Trophoblast cell (in vitro differentiated cells and primary cell): Measurements from ENCODE around the gene FARP2.

Source experiments
- DNase-seq, 2 donors: peaks; one replicate each; pipeline ENCODE4 v3.0.0-alpha.2; 2016
- H2AFZ ChIP-seq: 2 replicates; pipeline ENCODE4 v1.6.1; 2013; ENCODE audit warnings: low read length, moderate library complexity, mild to moderate bottlenecking; ENCODE audit not compliant: insufficient read depth, poor library complexity
- H2AK5ac ChIP-seq: 2 replicates; pipeline ENCODE4 v1.6.1; 2013; ENCODE audit warnings: mild to moderate bottlenecking, low read length
- H2BK120ac ChIP-seq: 2 replicates; pipeline ENCODE4 v1.6.1; 2013; ENCODE audit warnings: low read length, mild to moderate bottlenecking, moderate library complexity; ENCODE audit not compliant: insufficient read depth, poor library complexity
- H2BK12ac ChIP-seq: 2 replicates; pipeline ENCODE4 v1.6.1; 2013; ENCODE audit warnings: mild to moderate bottlenecking, low read length, moderate library complexity
- H2BK5ac ChIP-seq: 2 replicates; pipeline ENCODE4 v1.6.1; 2013; ENCODE audit warnings: low read length, low read depth, moderate library complexity, mild to moderate bottlenecking; ENCODE audit not compliant: poor library complexity
- H3K14ac ChIP-seq: 2 replicates; pipeline ENCODE4 v1.6.1; 2013; ENCODE audit warnings: mild to moderate bottlenecking, low read length
- H3K18ac ChIP-seq: 2 replicates; pipeline ENCODE4 v1.6.1; 2013; ENCODE audit warnings: mild to moderate bottlenecking, low read length
- H3K23ac ChIP-seq: 2 replicates; pipeline ENCODE4 v1.6.1; 2013; ENCODE audit warnings: low read length
- H3K27ac ChIP-seq: 2 replicates; pipeline ENCODE4 v1.5.1; 2013; ENCODE audit warnings: low read depth, mild to moderate bottlenecking, inconsistent platforms, low read length, moderate library complexity
- H3K27me3 ChIP-seq: 2 replicates; pipeline ENCODE4 v1.6.1; 2013; ENCODE audit warnings: inconsistent platforms, mild to moderate bottlenecking, low read length, moderate library complexity; ENCODE audit not compliant: insufficient read depth
- H3K36me3 ChIP-seq, 2 experiments: 1 replicate in 1 of 2; 2 replicates in 1 of 2; pipeline ENCODE4 v1.6.1; 2013; ENCODE audit warnings: low read length in 2 of 2, mild to moderate bottlenecking in 2 of 2, moderate library complexity in 1 of 2; ENCODE audit not compliant: insufficient read depth in 2 of 2, control insufficient read depth in 1 of 2
- H3K4ac ChIP-seq: 2 replicates; pipeline ENCODE4 v1.6.1; 2013; ENCODE audit warnings: low read depth, mild to moderate bottlenecking, low read length, moderate library complexity
- H3K4me1 ChIP-seq, 2 experiments: 1 replicate in 1 of 2; 2 replicates in 1 of 2; pipeline ENCODE4 v1.6.1; 2013; ENCODE audit warnings: low read length in 2 of 2, mild to moderate bottlenecking in 2 of 2, moderate library complexity in 1 of 2; ENCODE audit not compliant: insufficient read depth in 2 of 2, control insufficient read depth in 1 of 2
- H3K4me2 ChIP-seq: 2 replicates; pipeline ENCODE4 v1.6.1; 2013; ENCODE audit warnings: inconsistent platforms, mild to moderate bottlenecking, low read length, moderate library complexity
- H3K4me3 ChIP-seq: 2 replicates; pipeline ENCODE4 v1.5.1; 2013; ENCODE audit warnings: mild to moderate bottlenecking, low read depth, low read length, inconsistent platforms
- H3K79me1 ChIP-seq: one replicate; pipeline ENCODE4 v1.6.1; 2013; ENCODE audit warnings: low read length
- H3K79me2 ChIP-seq: 2 replicates; pipeline ENCODE4 v1.6.1; 2013; ENCODE audit warnings: low read length, mild to moderate bottlenecking; ENCODE audit not compliant: control insufficient read depth, insufficient read depth, poor library complexity
- H3K9ac ChIP-seq: 2 replicates; pipeline ENCODE4 v1.6.1; 2013; ENCODE audit warnings: mild to moderate bottlenecking, low read length
- H3K9me3 ChIP-seq: 2 replicates; pipeline ENCODE4 v1.6.1; 2013; ENCODE audit warnings: low read depth, mild to moderate bottlenecking, control low read depth, inconsistent platforms, low read length; ENCODE audit not compliant: insufficient read depth
- H4K12ac ChIP-seq: 2 replicates; pipeline ENCODE4 v1.6.1; 2013; ENCODE audit warnings: low read depth, mild to moderate bottlenecking, low read length, moderate library complexity
- H4K8ac ChIP-seq: 2 replicates; pipeline ENCODE4 v1.6.1; 2013; ENCODE audit warnings: low read depth, mild to moderate bottlenecking, low read length, moderate library complexity
- H4K91ac ChIP-seq: one replicate; pipeline ENCODE4 v1.6.1; 2013; ENCODE audit warnings: low read depth, mild to moderate bottlenecking, low read length, moderate library complexity
- WGBS: extraction: QIAGEN DNeasy Blood & Tissue Kit; methylation state at CpG from one replicate; pipeline ENCODE4 v1.1.7; 2013; ENCODE audit warnings: missing lambda C conversion rate; ENCODE audit not compliant: insufficient read length, insufficient coverage; ENCODE audit errors: extremely low coverage; 5-methylcytosine and 5-hydroxymethylcytosine counted together

The FARP2 gene

DNA sequence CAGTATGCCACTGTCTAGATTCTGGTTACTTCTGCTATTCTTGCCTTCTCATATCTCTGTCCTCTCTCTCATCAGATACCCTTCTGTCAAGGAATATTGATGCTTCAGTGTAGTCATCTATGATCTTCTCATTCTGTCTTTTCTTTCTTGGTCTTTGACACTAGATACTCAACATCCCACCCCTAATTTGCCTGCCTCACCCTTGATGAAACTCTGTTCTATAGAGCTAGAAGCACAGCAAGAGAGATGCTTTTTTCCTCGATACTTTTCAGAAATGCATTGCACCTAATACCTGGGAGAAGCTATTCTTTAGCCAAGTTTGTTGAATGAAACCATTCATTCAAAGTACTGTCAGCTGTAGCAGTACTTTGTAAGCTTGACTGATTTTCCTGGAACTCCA lies 30.8 kb upstream of the FARP2 start:
- H4K8ac ChIP-seq, result no peak overlapping the region
- H4K91ac ChIP-seq, result no peak overlapping the region
- no peak overlapping the region for H3K14ac ChIP-seq
- no peak for DNase-seq
- no peak overlapping the region for H3K4me3 ChIP-seq
- H3K9ac ChIP-seq, result no peak overlapping the region
- H3K4ac ChIP-seq, result peak overlapping the region; percentile 62
- no peak overlapping the region for H3K18ac ChIP-seq
- no peaks in the 10 kb centered on the region for H3K9me3 ChIP-seq
- H3K36me3 ChIP-seq, result peaks cover 28 to 31% of the 10 kb centered on the region in 2 experiments
- peaks cover 8% of the 10 kb centered on the region for H3K79me2 ChIP-seq
- no peaks in the 10 kb centered on the region for H3K79me1 ChIP-seq
- H3K23ac ChIP-seq, result no peak overlapping the region
- H2BK120ac ChIP-seq, result no peak overlapping the region
- no peak overlapping the region for H2AFZ ChIP-seq
- no peaks in the 10 kb centered on the region for H3K27me3 ChIP-seq
- no peak overlapping the region for H4K12ac ChIP-seq
- no peak overlapping the region for H3K4me2 ChIP-seq
- no peak overlapping the region for H2AK5ac ChIP-seq
- no peak overlapping the region for H2BK12ac ChIP-seq
- H2BK5ac ChIP-seq, result no peak overlapping the region
- WGBS, result no CpG with 5 or more reads among the region's 1 CpG
- H3K27ac ChIP-seq, result no peak overlapping the region
- H3K4me1 ChIP-seq, result no peaks in the 10 kb centered on the region

DNA sequence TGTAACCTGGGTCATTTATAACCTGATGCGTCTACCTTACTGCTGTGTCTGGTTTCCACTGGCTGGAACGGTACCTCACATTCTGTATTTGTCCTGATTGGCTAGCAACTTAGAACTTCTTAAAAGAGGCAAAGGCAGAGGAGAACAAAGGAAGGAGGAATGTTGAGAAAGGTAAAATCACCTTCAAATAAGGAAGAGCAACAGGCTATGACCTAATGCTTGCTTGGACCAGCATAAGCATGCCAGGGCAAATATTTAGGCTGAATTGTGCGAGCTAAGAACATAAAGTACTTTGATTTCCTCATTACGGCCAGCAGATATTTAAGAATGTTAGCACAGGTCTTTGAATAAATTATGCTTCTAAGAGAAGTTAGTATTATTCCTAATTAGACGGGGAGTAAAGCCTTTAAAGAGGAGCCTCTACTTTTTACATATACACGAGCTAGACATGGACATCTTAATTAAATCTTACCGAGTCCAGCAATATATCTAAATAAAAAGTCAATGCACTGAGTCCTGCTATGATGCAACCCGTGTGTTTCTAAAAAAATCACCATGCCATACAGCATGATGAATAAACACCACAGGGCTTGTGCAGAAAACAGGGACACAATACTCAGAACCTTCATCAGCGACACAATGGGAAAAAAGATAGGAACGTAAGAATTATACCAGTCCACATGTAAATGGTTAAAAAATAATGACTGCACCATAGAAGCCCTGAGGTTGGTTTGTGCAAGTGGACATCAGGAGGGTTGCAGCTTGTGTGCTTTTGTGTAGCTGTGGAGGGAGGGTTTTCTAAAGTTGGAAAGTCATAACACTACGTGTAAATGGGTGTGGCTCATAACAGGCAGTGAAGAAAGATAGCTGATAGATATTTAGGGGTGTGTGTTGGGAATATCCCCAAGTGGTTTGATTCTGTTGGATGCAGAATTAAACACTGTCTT lies 26.1 kb upstream of the FARP2 start:
- no peak overlapping the region for H3K23ac ChIP-seq
- H2BK120ac ChIP-seq, result no peak overlapping the region
- H2BK12ac ChIP-seq, result no peak overlapping the region
- peak overlapping the region; percentile 62 for H3K4ac ChIP-seq
- H3K27me3 ChIP-seq, result no peaks in the 10 kb centered on the region
- H3K4me3 ChIP-seq, result no peak overlapping the region
- no peak overlapping the region for H2AFZ ChIP-seq
- no peak overlapping the region for H4K12ac ChIP-seq
- H3K9ac ChIP-seq, result no peak overlapping the region
- H2AK5ac ChIP-seq, result no peak overlapping the region
- H3K79me2 ChIP-seq, result no peaks in the 10 kb centered on the region
- H3K27ac ChIP-seq, result no peak overlapping the region
- H4K8ac ChIP-seq, result no peak overlapping the region
- no peak overlapping the region for H3K18ac ChIP-seq
- no CpG with 5 or more reads among the region's 11 CpGs for WGBS
- H3K4me1 ChIP-seq, result no peaks in the 10 kb centered on the region
- H2BK5ac ChIP-seq, result no peak overlapping the region
- no peaks in the 10 kb centered on the region for H3K79me1 ChIP-seq
- peaks cover 29 to 45% of the 10 kb centered on the region in 2 experiments for H3K36me3 ChIP-seq
- H3K9me3 ChIP-seq, result no peaks in the 10 kb centered on the region
- H3K14ac ChIP-seq, result no peak overlapping the region
- H4K91ac ChIP-seq, result no peak overlapping the region
- DNase-seq, result no peak
- no peak overlapping the region for H3K4me2 ChIP-seq

DNA sequence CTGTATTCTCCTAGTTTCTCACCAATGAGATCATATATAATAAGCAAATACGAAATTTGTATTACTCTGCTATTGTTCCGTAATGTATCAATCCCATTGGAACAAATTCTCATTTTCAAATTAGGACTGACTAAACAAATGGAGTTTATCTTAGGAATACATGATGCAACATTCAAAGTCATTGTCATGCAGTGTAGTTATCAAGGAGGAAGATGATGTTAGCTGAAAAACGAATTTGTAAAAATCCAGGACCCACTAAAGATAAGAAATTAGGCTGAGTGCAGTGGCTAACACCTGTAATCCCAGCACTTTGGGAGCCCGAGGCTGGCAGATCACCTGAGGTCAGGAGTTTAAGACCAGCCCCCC lies 25.5 kb upstream of the FARP2 start:
- no peaks in the 10 kb centered on the region for H3K79me2 ChIP-seq
- WGBS, result no CpG with 5 or more reads among the region's 4 CpGs
- no peak overlapping the region for H2BK5ac ChIP-seq
- no peak overlapping the region for H3K9ac ChIP-seq
- no peak overlapping the region for H4K12ac ChIP-seq
- H4K91ac ChIP-seq, result no peak overlapping the region
- no peak overlapping the region for H2BK120ac ChIP-seq
- no peak overlapping the region for H2BK12ac ChIP-seq
- H3K14ac ChIP-seq, result no peak overlapping the region
- no peak overlapping the region for H2AFZ ChIP-seq
- H3K4ac ChIP-seq, result no peak overlapping the region
- H3K36me3 ChIP-seq, result peaks cover 29 to 49% of the 10 kb centered on the region in 2 experiments
- DNase-seq, result no peak
- no peaks in the 10 kb centered on the region for H3K27me3 ChIP-seq
- H3K9me3 ChIP-seq, result no peaks in the 10 kb centered on the region
- H3K27ac ChIP-seq, result no peak overlapping the region
- no peak overlapping the region for H3K4me2 ChIP-seq
- no peak overlapping the region for H3K4me3 ChIP-seq
- H3K79me1 ChIP-seq, result no peaks in the 10 kb centered on the region
- H3K18ac ChIP-seq, result no peak overlapping the region
- no peak overlapping the region for H3K23ac ChIP-seq
- no peaks in the 10 kb centered on the region for H3K4me1 ChIP-seq
- H2AK5ac ChIP-seq, result no peak overlapping the region
- H4K8ac ChIP-seq, result no peak overlapping the region

DNA sequence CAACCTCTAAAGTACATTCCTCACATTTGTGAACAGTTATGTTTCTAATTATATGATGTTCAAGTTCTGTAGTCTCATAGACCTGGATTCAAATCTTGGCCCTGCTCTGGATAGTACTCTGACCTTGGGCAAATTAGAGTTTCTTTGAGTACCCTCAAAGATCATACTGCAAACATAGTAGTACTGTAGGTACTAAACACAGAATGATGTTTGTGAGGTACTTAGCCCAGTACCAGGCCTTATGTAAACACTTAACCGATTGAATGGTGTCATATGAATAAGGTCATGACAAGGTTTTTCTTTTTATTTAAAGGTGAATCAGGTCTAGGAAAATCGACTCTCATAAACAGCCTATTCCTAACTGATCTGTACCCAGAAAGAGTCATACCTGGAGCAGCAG lies 21.3 kb upstream of the FARP2 start:
- no peaks in the 10 kb centered on the region for H3K9me3 ChIP-seq
- H2AK5ac ChIP-seq, result no peak overlapping the region
- H2BK5ac ChIP-seq, result no peak overlapping the region
- H2BK120ac ChIP-seq, result no peak overlapping the region
- H3K14ac ChIP-seq, result no peak overlapping the region
- H3K27me3 ChIP-seq, result no peaks in the 10 kb centered on the region
- no peak overlapping the region for H2BK12ac ChIP-seq
- DNase-seq, result no peak
- no peak overlapping the region for H3K23ac ChIP-seq
- WGBS, result no CpG with 5 or more reads among the region's 2 CpGs
- no peaks in the 10 kb centered on the region for H3K79me2 ChIP-seq
- no peak overlapping the region for H3K18ac ChIP-seq
- no peak overlapping the region for H4K91ac ChIP-seq
- no peaks in the 10 kb centered on the region for H3K4me1 ChIP-seq
- H4K12ac ChIP-seq, result no peak overlapping the region
- H4K8ac ChIP-seq, result no peak overlapping the region
- H2AFZ ChIP-seq, result no peak overlapping the region
- H3K4me2 ChIP-seq, result no peak overlapping the region
- no peak overlapping the region for H3K27ac ChIP-seq
- no peak overlapping the region for H3K9ac ChIP-seq
- no peaks in the 10 kb centered on the region for H3K79me1 ChIP-seq
- peaks cover 22 to 51% of the 10 kb centered on the region in 2 experiments for H3K36me3 ChIP-seq
- H3K4me3 ChIP-seq, result no peak overlapping the region
- no peak overlapping the region for H3K4ac ChIP-seq
